Measurements from ENCODE around the gene CCND1. TPM values are rescaled to one million over a fixed set of nuclear protein-coding genes. Genes with fewer than 3 reads are reported as not detected.
A peak's percentile ranks its signal among the peaks of the same experiment; 100 is the strongest.

Gene CCND1
- 1 to 10 TPM; 1.0 to 4.2 (median 2.8) TPM for total RNA-seq
- 1.1 TPM for total RNA-seq (2013)
- total RNA-seq = 0.45 to 47.0 (median 3.5) reads per million in 29 experiments

- ATAC-seq (replicated peaks in 1 of 4) = peak in 2 of 4 experiments; percentile 31 to 58
- CTCF ChIA-PET = interaction anchor here in 1 of 2 donors (0.5 kb wide), 1 partner anchor 464 kb away, joined by 3 read pairs; no protein-coding TSS in a partner anchor
- under 1% methylated on average over 32 of the region's 49 CpGs for WGBS (ENCODE audit: insufficient coverage)
These were observed at the start of gene CCND1 for GRCh38 chr11:69640995-69641581. Gene CCND1 (plus strand): TSS chr11:69641156. CDS start chr11:69641314, 158 bp downstream.

GRCh38 chr11:69592986-69593650 lies 47.8 kb upstream of the CCND1 start:
- Histone ChIP-seq H3K4me3 (ENCODE audit: control insufficient read depth in 1 of 2, extremely low read depth in 1 of 2, low read length in 1 of 2) (no peak overlapping the region), H3K9me3 (no peaks in the 10 kb centered on the region), H3K27me3 (replicated peaks in 1 of 2; ENCODE audit: control insufficient read depth in 2 of 2, extremely low read depth in 1 of 2, insufficient read depth in 2 of 2, low read length in 1 of 2) (peaks cover 0 to 10% of the 10 kb centered on the region in 2 experiments), H3K4me1 (ENCODE audit: control insufficient read depth in 1 of 2, extremely low read depth in 1 of 2, insufficient read depth in 2 of 2, low read length in 2 of 2) (peaks cover 0 to under 1% of the 10 kb centered on the region in 2 experiments), H3K36me3 (ENCODE audit: control insufficient read depth in 2 of 2, extremely low read depth in 1 of 2, insufficient read depth in 1 of 2, low read length in 1 of 2) (no peaks in the 10 kb centered on the region), H3K27ac (ENCODE audit: low read length) (no peak overlapping the region)
- CTCF ChIA-PET = no interaction called here
- Mint-ChIP-seq H3K4me3 (no peak overlapping the region), H3K9me3 (no peaks in the 10 kb centered on the region), H3K27me3 (peaks cover under 1 to 4% of the 10 kb centered on the region in 2 donors), H3K36me3 (no peaks in the 10 kb centered on the region), H3K27ac (no peak overlapping the region), H3K4me1 (no peaks in the 10 kb centered on the region)
- DNase-seq (no peak), ATAC-seq (replicated peaks in 1 of 4) (no peak)
- WGBS (ENCODE audit: insufficient coverage) = 91% methylated on average over 31 of the region's 31 CpGs
- POLR2A ChIA-PET = no interaction called here

More at GRCh38 chr11:69640995-69641581, at the start of gene CCND1:
- peaks cover 16 to 40% (median 36%) of the 10 kb centered on the region in 3 donors for H3K4me1 Mint-ChIP-seq
- no peak within 1 kb of the TSS for H3K27ac ChIP-seq (ENCODE audit: low read length)
- no peaks in the 10 kb centered on the region for H3K9me3 ChIP-seq
- H3K27me3 Mint-ChIP-seq = peaks cover 24 to 38% of the 10 kb centered on the region in 2 donors
- peak within 1 kb of the TSS; percentile 74 to 88 (median 88) for H3K4me3 Mint-ChIP-seq
- peaks cover 10 to 79% of the 10 kb centered on the region in 2 experiments for H3K27me3 ChIP-seq (replicated peaks in 1 of 2; ENCODE audit: control insufficient read depth in 2 of 2, extremely low read depth in 1 of 2, insufficient read depth in 2 of 2, low read length in 1 of 2)
- DNase-seq = peak in 11 of 35 experiments; percentile 13 to 65 (median 31)
- H3K4me1 ChIP-seq (ENCODE audit: control insufficient read depth in 1 of 2, extremely low read depth in 1 of 2, insufficient read depth in 2 of 2, low read length in 2 of 2) = peaks cover 18 to 62% of the 10 kb centered on the region in 2 experiments
- no peaks in the 10 kb centered on the region for H3K36me3 Mint-ChIP-seq
- no peaks in the 10 kb centered on the region for H3K9me3 Mint-ChIP-seq
- POLR2A ChIA-PET = no interaction called here
- peak within 1 kb of the TSS in 1 of 2 donors; percentile 28 for H3K27ac Mint-ChIP-seq
- H3K36me3 ChIP-seq (ENCODE audit: control insufficient read depth in 2 of 2, extremely low read depth in 1 of 2, insufficient read depth in 1 of 2, low read length in 1 of 2) = no peaks in the 10 kb centered on the region
- peak within 1 kb of the TSS; percentile 62 to 78 for H3K4me3 ChIP-seq (ENCODE audit: control insufficient read depth in 1 of 2, extremely low read depth in 1 of 2, low read length in 1 of 2)

- Mint-ChIP-seq H3K27ac (no peak overlapping the region), H3K9me3 (no peaks in the 10 kb centered on the region), H3K36me3 (no peaks in the 10 kb centered on the region), H3K27me3 (no peaks in the 10 kb centered on the region), H3K4me3 (no peak overlapping the region), H3K4me1 (no peaks in the 10 kb centered on the region)
- 100% methylated on average over 1 of the region's 6 CpGs for WGBS (ENCODE audit: insufficient coverage)
- H3K4me1 ChIP-seq (ENCODE audit: control insufficient read depth in 1 of 2, extremely low read depth in 1 of 2, insufficient read depth in 2 of 2, low read length in 2 of 2) = peaks cover 0 to 2% of the 10 kb centered on the region in 2 experiments
- no peak overlapping the region for H3K27ac ChIP-seq (ENCODE audit: low read length)
- DNase-seq (no peak), ATAC-seq (replicated peaks in 1 of 4) (no peak)
- CTCF ChIA-PET = no interaction called here
- no peaks in the 10 kb centered on the region for H3K36me3 ChIP-seq (ENCODE audit: control insufficient read depth in 2 of 2, extremely low read depth in 1 of 2, insufficient read depth in 1 of 2, low read length in 1 of 2)
- POLR2A ChIA-PET = no interaction called here
- H3K27me3 ChIP-seq (replicated peaks in 1 of 2; ENCODE audit: control insufficient read depth in 2 of 2, extremely low read depth in 1 of 2, insufficient read depth in 2 of 2, low read length in 1 of 2) = peaks cover 0 to 12% of the 10 kb centered on the region in 2 experiments
- H3K4me3 ChIP-seq (ENCODE audit: control insufficient read depth in 1 of 2, extremely low read depth in 1 of 2, low read length in 1 of 2) = no peak overlapping the region
- H3K9me3 ChIP-seq = no peaks in the 10 kb centered on the region
These were observed 47.1 kb upstream of the CCND1 start for GRCh38 chr11:69593851-69594250.

DNA sequence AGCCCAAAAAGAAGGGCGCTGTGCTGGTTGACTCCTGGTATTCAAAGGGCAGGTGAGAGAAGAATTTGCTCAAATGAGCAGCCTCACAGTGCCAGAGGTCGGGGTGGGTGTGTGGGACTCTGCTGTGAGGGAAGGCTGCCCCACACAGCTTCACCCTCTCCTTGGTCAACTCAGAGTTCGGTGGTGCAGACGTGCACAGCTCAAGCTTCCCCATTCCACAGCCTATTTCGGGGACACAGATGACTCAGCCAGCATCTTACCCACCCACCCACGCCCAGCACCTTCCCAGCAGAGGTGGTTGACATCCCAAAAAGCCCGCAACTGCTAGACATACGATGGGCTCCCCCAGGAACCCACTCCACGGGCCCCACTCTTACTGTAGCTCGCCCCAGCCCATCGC lies 46.5 kb upstream of the CCND1 start:
- Mint-ChIP-seq H3K36me3 (no peaks in the 10 kb centered on the region), H3K4me3 (no peak overlapping the region), H3K4me1 (no peaks in the 10 kb centered on the region), H3K9me3 (no peaks in the 10 kb centered on the region), H3K27ac (no peak overlapping the region), H3K27me3 (no peaks in the 10 kb centered on the region)
- 73% methylated on average over 5 of the region's 11 CpGs for WGBS (ENCODE audit: insufficient coverage)
- CTCF ChIA-PET = no interaction called here
- H3K4me1 ChIP-seq (ENCODE audit: control insufficient read depth in 1 of 2, extremely low read depth in 1 of 2, insufficient read depth in 2 of 2, low read length in 2 of 2) = peaks cover 0 to 2% of the 10 kb centered on the region in 2 experiments
- DNase-seq = no peak
- H3K36me3 ChIP-seq (ENCODE audit: control insufficient read depth in 2 of 2, extremely low read depth in 1 of 2, insufficient read depth in 1 of 2, low read length in 1 of 2) = no peaks in the 10 kb centered on the region
- H3K4me3 ChIP-seq (ENCODE audit: control insufficient read depth in 1 of 2, extremely low read depth in 1 of 2, low read length in 1 of 2) = no peak overlapping the region
- POLR2A ChIA-PET = no interaction called here
- H3K27me3 ChIP-seq (replicated peaks in 1 of 2; ENCODE audit: control insufficient read depth in 2 of 2, extremely low read depth in 1 of 2, insufficient read depth in 2 of 2, low read length in 1 of 2) = peaks cover 0 to 16% of the 10 kb centered on the region in 2 experiments
- no peak overlapping the region for H3K27ac ChIP-seq (ENCODE audit: low read length)
- no peak for ATAC-seq (replicated peaks in 1 of 4)
- H3K9me3 ChIP-seq = no peaks in the 10 kb centered on the region

DNA sequence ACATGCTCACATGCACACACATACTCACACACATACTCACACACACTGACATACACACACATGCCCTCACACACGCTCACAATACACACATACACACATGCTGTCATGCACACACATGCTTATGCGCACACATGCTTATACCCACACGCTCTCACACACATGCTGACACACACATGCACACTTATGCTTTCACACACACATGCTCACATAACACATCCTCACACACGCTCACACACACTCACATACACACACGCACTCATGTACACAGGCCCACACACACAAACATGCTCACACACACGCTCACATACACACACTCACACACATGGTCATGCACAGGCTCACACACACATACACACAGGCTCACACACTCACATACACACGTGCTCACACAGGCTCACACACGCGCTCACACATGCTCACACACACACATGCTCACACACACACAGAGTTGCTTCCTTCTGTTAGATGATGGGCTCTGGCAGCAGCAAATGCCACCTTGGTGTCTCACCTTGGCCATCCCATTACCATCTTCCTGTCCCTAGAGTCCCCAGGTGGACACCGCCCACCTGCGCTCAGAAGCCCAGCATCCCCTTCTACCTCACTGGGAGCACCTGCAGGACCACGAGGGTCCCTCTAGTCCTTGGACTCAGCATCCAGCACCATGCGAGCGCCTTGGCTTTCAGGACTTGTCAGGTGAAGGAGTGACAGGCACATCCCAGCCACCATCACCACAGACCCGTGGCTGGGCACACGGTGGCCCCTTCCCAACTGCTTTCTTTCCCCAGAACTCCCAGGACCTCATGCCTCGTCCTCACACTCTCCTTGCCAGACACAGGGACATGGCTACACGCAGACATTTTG lies 44.9 kb upstream of the CCND1 start:
- Mint-ChIP-seq H3K4me1 (no peaks in the 10 kb centered on the region), H3K9me3 (no peaks in the 10 kb centered on the region), H3K27me3 (no peaks in the 10 kb centered on the region), H3K4me3 (no peak overlapping the region), H3K36me3 (no peaks in the 10 kb centered on the region), H3K27ac (no peak overlapping the region)
- Histone ChIP-seq H3K4me3 (ENCODE audit: control insufficient read depth in 1 of 2, extremely low read depth in 1 of 2, low read length in 1 of 2) (no peak overlapping the region), H3K9me3 (no peaks in the 10 kb centered on the region), H3K27ac (ENCODE audit: low read length) (no peak overlapping the region), H3K4me1 (ENCODE audit: control insufficient read depth in 1 of 2, extremely low read depth in 1 of 2, insufficient read depth in 2 of 2, low read length in 2 of 2) (peaks cover 0 to 2% of the 10 kb centered on the region in 2 experiments), H3K36me3 (ENCODE audit: control insufficient read depth in 2 of 2, extremely low read depth in 1 of 2, insufficient read depth in 1 of 2, low read length in 1 of 2) (no peaks in the 10 kb centered on the region), H3K27me3 (replicated peaks in 1 of 2; ENCODE audit: control insufficient read depth in 2 of 2, extremely low read depth in 1 of 2, insufficient read depth in 2 of 2, low read length in 1 of 2) (peaks cover 0 to 25% of the 10 kb centered on the region in 2 experiments)
- CTCF ChIA-PET = no interaction called here
- ATAC-seq (replicated peaks in 1 of 4) (no peak), DNase-seq (no peak)
- POLR2A ChIA-PET = no interaction called here
- 88% methylated on average over 16 of the region's 18 CpGs for WGBS (ENCODE audit: insufficient coverage)

- DNase-seq (no peak), ATAC-seq (replicated peaks in 1 of 4) (no peak)
- no peaks in the 10 kb centered on the region for H3K4me1 Mint-ChIP-seq
- H3K4me3 ChIP-seq (ENCODE audit: control insufficient read depth in 1 of 2, extremely low read depth in 1 of 2, low read length in 1 of 2) = no peak overlapping the region
- POLR2A ChIA-PET = no interaction called here
- no peak overlapping the region for H3K27ac ChIP-seq (ENCODE audit: low read length)
- peaks cover 0 to 35% of the 10 kb centered on the region in 2 experiments for H3K27me3 ChIP-seq (replicated peaks in 1 of 2; ENCODE audit: control insufficient read depth in 2 of 2, extremely low read depth in 1 of 2, insufficient read depth in 2 of 2, low read length in 1 of 2)
- H3K36me3 ChIP-seq (ENCODE audit: control insufficient read depth in 2 of 2, extremely low read depth in 1 of 2, insufficient read depth in 1 of 2, low read length in 1 of 2) = no peaks in the 10 kb centered on the region
- CTCF ChIA-PET = no interaction called here
- H3K27me3 Mint-ChIP-seq = peaks cover 6 to 14% of the 10 kb centered on the region in 2 donors
- no peaks in the 10 kb centered on the region for H3K9me3 ChIP-seq
- H3K9me3 Mint-ChIP-seq = no peaks in the 10 kb centered on the region
- H3K4me3 Mint-ChIP-seq = no peak overlapping the region
- peaks cover 0 to 2% of the 10 kb centered on the region in 2 experiments for H3K4me1 ChIP-seq (ENCODE audit: control insufficient read depth in 1 of 2, extremely low read depth in 1 of 2, insufficient read depth in 2 of 2, low read length in 2 of 2)
- 76% methylated on average over 5 of the region's 5 CpGs for WGBS (ENCODE audit: insufficient coverage)
- no peaks in the 10 kb centered on the region for H3K36me3 Mint-ChIP-seq
- H3K27ac Mint-ChIP-seq = no peak overlapping the region
These were observed 42.8 kb upstream of the CCND1 start for GRCh38 chr11:69598147-69598546.

All from T-cell (primary cell).